ENCODE data around the gene NUB1.

GRCh38 chr7:151366166-151366879, 24.7 kb downstream of the NUB1 start:
- no peak for TF ChIP-seq CTCF (IDR thresholded peaks at IDR 0.05; ENCODE audit: low read depth, low read length, poor library complexity, severe bottlenecking)
- no peak for TF ChIP-seq EZH2phosphoT487 (IDR thresholded peaks at IDR 0.05; ENCODE audit: borderline replicate concordance, low read length)
